HEK293T (cell line): Measurements from ENCODE around the gene PICALM.

ENCODE experiments used
- ARNT ChIP-seq: fragments of 450-650 bp; IDR thresholded peaks from 2 replicates; pipeline ENCODE4 v1.6.1; 2017; ENCODE audit warnings: mild to moderate bottlenecking
- BHLHE40 ChIP-seq: fragments of 450-650 bp; IDR thresholded peaks from 2 replicates; pipeline ENCODE4 v1.6.1; 2016; ENCODE audit warnings: mild to moderate bottlenecking, moderate library complexity, borderline replicate concordance
- CTBP1 ChIP-seq: fragments of 450-650 bp; IDR thresholded peaks from 2 replicates; pipeline ENCODE4 v1.6.1; 2016; ENCODE audit warnings: borderline replicate concordance
- ELF4 ChIP-seq: fragments of 450-650 bp; IDR thresholded peaks from 2 replicates; pipeline ENCODE4 v1.6.1; 2017; ENCODE audit warnings: antibody characterized with exemption
- FOXK2 ChIP-seq: fragments of 450-650 bp; IDR thresholded peaks from 2 replicates; pipeline ENCODE4 v1.6.1; 2016; ENCODE audit warnings: mild to moderate bottlenecking
- NFRKB ChIP-seq: fragments of 450-650 bp; IDR thresholded peaks from 2 replicates; pipeline ENCODE4 v1.6.1; 2016; ENCODE audit warnings: mild to moderate bottlenecking, moderate library complexity
- TARDBP ChIP-seq: fragments of 450-650 bp; IDR thresholded peaks from 2 replicates; pipeline ENCODE4 v1.6.1; 2016
- ZNF384 ChIP-seq: fragments of 450-650 bp; IDR thresholded peaks from 2 replicates; pipeline ENCODE4 v1.6.1; 2016
- TF ChIP-seq, protein P1 (sequence below): fragments of 450-650 bp; IDR thresholded peaks from 2 replicates; pipeline ENCODE4 v1.6.1; 2016

DNA sequence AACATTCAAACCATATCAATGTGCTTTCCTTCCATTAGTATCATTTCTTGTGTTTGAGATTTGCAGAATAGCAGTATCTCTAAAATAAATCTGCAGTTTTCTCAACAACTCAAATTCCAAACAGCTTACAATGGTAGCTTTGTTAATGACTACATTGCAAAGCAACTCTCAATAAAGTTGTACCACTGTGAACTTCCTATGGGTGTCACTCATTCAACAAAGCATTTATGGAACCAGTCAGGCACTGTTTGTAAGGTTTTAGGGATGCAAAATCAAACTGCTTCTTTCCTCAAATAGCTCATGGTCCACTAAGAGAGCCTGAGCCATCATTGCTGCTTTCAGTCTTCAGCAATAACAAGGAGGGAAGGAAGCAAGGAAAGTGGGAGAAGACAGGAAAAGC lies 122.7 kb downstream of the PICALM start:
- TF ChIP-seq BHLHE40: no peak
- no peak for TF ChIP-seq ELF4
- TF ChIP-seq FOXK2: no peak
- TF ChIP-seq, protein P1, sequence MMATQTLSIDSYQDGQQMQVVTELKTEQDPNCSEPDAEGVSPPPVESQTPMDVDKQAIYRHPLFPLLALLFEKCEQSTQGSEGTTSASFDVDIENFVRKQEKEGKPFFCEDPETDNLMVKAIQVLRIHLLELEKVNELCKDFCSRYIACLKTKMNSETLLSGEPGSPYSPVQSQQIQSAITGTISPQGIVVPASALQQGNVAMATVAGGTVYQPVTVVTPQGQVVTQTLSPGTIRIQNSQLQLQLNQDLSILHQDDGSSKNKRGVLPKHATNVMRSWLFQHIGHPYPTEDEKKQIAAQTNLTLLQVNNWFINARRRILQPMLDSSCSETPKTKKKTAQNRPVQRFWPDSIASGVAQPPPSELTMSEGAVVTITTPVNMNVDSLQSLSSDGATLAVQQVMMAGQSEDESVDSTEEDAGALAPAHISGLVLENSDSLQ: no peak
- no peak for TF ChIP-seq ZNF384
- no peak for TF ChIP-seq TARDBP
- no peak for TF ChIP-seq ARNT
- no peak for TF ChIP-seq NFRKB
- TF ChIP-seq CTBP1: no peak
